ENCODE results near the gene FOXB1. TPM values are rescaled to one million over a fixed set of nuclear protein-coding genes. Genes with fewer than 3 reads are reported as not detected.

FOXB1 gene
- total and polyA plus RNA-seq, 7 donors, result not detected

GRCh38 chr15:59997070-59997701, 6.9 kb upstream of the FOXB1 start:
- ATAC-seq (peak in 1 of 4 donors; percentile 24), DNase-seq (no peak)
- H3K36me3 ChIP-seq (ENCODE audit: insufficient read depth in 1 of 2, low read depth in 1 of 2), result no peaks in the 10 kb centered on the region
- H3K4me3 ChIP-seq, result peak overlapping the region; percentile 56
- intact Hi-C loops (cut with DNase I), result no loop called here
- no peaks in the 10 kb centered on the region for H3K9me3 ChIP-seq
- H3K4me1 ChIP-seq, result peaks cover 4% of the 10 kb centered on the region
- H3K27me3 ChIP-seq (ENCODE audit: insufficient read depth in 3 of 3, low read length in 2 of 3), result peaks cover 0 to 100% (median 56%) of the 10 kb centered on the region in 3 donors
- H3K27ac ChIP-seq, result no peak overlapping the region
- WGBS, 3 donors, result 3 to 7% (median 3%) methylated on average over 19 to 36 of the region's 36 CpGs
- TF ChIP-seq CTCF (IDR thresholded peaks at IDR 0.05), result no peak

- H3K27me3 ChIP-seq (ENCODE audit: insufficient read depth in 3 of 3, low read length in 2 of 3), result peaks cover 0 to 99% (median 57%) of the 10 kb centered on the region in 3 donors
- H3K4me1 ChIP-seq, result peaks cover 4% of the 10 kb centered on the region
- no peaks in the 10 kb centered on the region for H3K9me3 ChIP-seq
- no peak for DNase-seq
- H3K36me3 ChIP-seq (ENCODE audit: insufficient read depth in 1 of 2, low read depth in 1 of 2), result no peaks in the 10 kb centered on the region
- intact Hi-C loops (cut with DNase I), result no loop called here
- H3K4me3 ChIP-seq, result no peak overlapping the region
- 15 to 17% (median 17%) methylated on average over 8 of the region's 8 CpGs for WGBS, 3 donors
- TF ChIP-seq CTCF (IDR thresholded peaks at IDR 0.05), result no peak
- no peak for ATAC-seq
- H3K27ac ChIP-seq, result no peak overlapping the region
Observed at GRCh38 chr15:59998305-59998949, 5.7 kb upstream of the FOXB1 start.

DNA sequence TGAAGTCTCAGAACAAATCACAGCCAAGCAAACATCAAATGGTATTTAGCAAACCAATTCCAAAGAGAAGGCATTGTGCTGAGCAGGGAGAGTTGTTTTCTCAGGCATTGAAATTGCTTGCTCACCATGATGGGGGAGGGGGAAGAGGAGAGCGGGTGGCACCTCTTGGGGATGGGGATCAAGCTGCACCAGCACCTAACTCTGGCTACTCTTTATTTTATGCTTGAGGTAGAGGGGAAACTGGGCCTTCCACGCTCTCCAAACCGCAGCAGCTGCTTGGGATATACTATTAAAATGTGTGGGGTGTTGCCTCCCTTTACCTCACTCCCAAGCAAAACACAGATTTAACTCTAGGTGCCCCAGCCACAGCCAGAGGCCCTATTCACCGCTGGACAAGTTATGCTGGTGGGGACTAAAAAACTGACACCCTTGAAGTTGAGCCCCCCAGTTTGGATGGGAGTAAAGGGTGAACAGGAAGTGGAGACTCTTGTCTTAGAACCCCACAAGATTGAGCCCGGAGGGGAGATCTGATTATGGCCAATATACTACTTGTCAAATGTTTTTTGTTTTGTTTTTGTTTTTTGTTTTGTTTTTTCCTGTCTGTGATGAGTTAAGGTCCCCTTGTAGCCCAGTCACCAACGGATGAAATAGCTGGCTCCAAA, 5.0 kb upstream of the FOXB1 start:
- 7 to 11% (median 8%) methylated on average over 6 of the region's 6 CpGs for WGBS, 3 donors
- Histone ChIP-seq H3K27me3 (ENCODE audit: insufficient read depth in 3 of 3, low read length in 2 of 3) (peaks cover 0 to 99% (median 58%) of the 10 kb centered on the region in 3 donors), H3K9me3 (no peaks in the 10 kb centered on the region), H3K4me1 (peaks cover 8% of the 10 kb centered on the region), H3K27ac (no peak overlapping the region), H3K4me3 (no peak overlapping the region), H3K36me3 (ENCODE audit: insufficient read depth in 1 of 2, low read depth in 1 of 2) (no peaks in the 10 kb centered on the region)
- intact Hi-C loops (cut with DNase I), result no loop called here
- no peak for DNase-seq
- ATAC-seq, result no peak
- TF ChIP-seq CTCF (IDR thresholded peaks at IDR 0.05), result no peak

DNA sequence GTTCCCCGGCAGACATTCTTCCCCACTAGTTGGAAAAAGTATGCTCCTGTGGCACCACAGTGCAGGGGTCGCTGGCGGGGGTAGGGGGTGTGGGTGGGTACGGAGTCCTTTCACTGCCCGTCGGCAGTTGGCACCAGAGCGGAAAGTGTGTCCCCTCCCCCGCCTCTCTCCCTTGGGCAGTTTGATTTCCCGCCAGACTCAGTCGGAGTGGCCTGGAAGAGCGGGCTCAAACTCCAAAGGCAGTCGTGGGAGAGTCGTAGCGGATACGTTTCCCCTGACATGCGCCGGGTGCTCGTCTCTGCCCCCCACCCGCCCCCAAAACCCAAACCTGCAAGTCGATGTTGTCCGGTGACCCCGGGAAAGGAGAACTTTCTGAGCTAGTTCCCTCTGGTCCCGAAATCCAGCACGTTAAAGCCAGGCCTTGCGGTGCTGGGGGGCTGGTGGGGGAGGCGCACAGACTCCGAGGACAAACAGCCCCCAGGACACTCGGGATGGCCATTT, 4.4 kb upstream of the FOXB1 start:
- Histone ChIP-seq H3K9me3 (no peaks in the 10 kb centered on the region), H3K4me3 (no peak overlapping the region), H3K36me3 (ENCODE audit: insufficient read depth in 1 of 2, low read depth in 1 of 2) (no peaks in the 10 kb centered on the region), H3K27me3 (ENCODE audit: insufficient read depth in 3 of 3, low read length in 2 of 3) (peaks cover 0 to 99% (median 62%) of the 10 kb centered on the region in 3 donors), H3K27ac (no peak overlapping the region), H3K4me1 (peaks cover 14% of the 10 kb centered on the region)
- intact Hi-C loops (cut with DNase I), result no loop called here
- DNase-seq (no peak), ATAC-seq (no peak)
- WGBS, 3 donors, result 3 to 5% (median 5%) methylated on average over 28 of the region's 28 CpGs
- TF ChIP-seq CTCF (IDR thresholded peaks at IDR 0.05), result no peak
